Aorta (tissue), 5 donors: ENCODE measurements around the gene COL8A1. TPM values are rescaled to one million over a fixed set of nuclear protein-coding genes. Genes with fewer than 3 reads are reported as not detected.
A peak's percentile ranks its signal among the peaks of the same experiment; 100 is the strongest.

Experiments
- ATAC-seq: fragments of 200-7000 bp; cut with Tn5 transposase; one replicate; pipeline ENCODE4 v1.9.1; 2022; ENCODE audit warnings: moderate library complexity; ENCODE audit not compliant: low FRiP score
- DNase-seq, 2 donors: peaks; one replicate each; pipeline ENCODE4 v3.0.0-alpha.2; 2020
- H3K27ac ChIP-seq, 2 donors: one replicate each; pipeline ENCODE4 v1.5.1; 2013; ENCODE audit warnings: low read length in 2 of 2, mild to moderate bottlenecking in 2 of 2, moderate library complexity in 2 of 2, control low read depth in 1 of 2, inconsistent platforms in 1 of 2, low read depth in 1 of 2
- H3K27me3 ChIP-seq, 2 donors: one replicate each; pipeline ENCODE4 v1.6.1; 2013; ENCODE audit warnings: control low read depth in 1 of 2, low read length in 1 of 2, mild to moderate bottlenecking in 1 of 2, moderate library complexity in 1 of 2; ENCODE audit not compliant: insufficient read depth in 2 of 2, control insufficient read depth in 1 of 2
- H3K36me3 ChIP-seq, 2 donors: one replicate each; pipeline ENCODE4 v1.6.1; 2013; ENCODE audit warnings: control low read depth in 1 of 2, low read length in 1 of 2, mild to moderate bottlenecking in 1 of 2; ENCODE audit not compliant: insufficient read depth in 2 of 2, control insufficient read depth in 1 of 2
- H3K4me1 ChIP-seq, 2 donors: one replicate each; pipeline ENCODE4 v1.6.1; 2013; ENCODE audit warnings: low read length in 2 of 2, control low read depth in 1 of 2, mild to moderate bottlenecking in 1 of 2, moderate library complexity in 1 of 2; ENCODE audit not compliant: insufficient read depth in 2 of 2, control insufficient read depth in 1 of 2
- H3K4me3 ChIP-seq, 2 donors: one replicate each; pipeline ENCODE4 v1.5.1; 2013; ENCODE audit warnings: low read length in 2 of 2, control low read depth in 1 of 2, mild to moderate bottlenecking in 1 of 2
- H3K9me3 ChIP-seq: one replicate; pipeline ENCODE4 v1.6.1; 2013; ENCODE audit warnings: mild to moderate bottlenecking, low read length; ENCODE audit not compliant: control insufficient read depth
- WGBS, 2 donors: extraction: QIAGEN DNeasy Blood & Tissue Kit; methylation state at CpG; one replicate each; pipeline ENCODE4 v1.1.7; 2013; 5-methylcytosine and 5-hydroxymethylcytosine counted together
- intact Hi-C, 2 donors: fragments of 100-400 bp; cut with DNase I; formaldehyde crosslinking; loops; one replicate each; pipeline versions ENCODE4 v1.14.2 to v1.15.0; 2022
- polyA plus RNA-seq, 2 donors: library from polyadenylated mRNA; stranded (reverse); fragments of 200-250 nt; gene quantifications; one replicate each; pipeline ENCODE4 v1.2.3, GENCODE V29; 2013
- total RNA-seq, 2 donors: library from RNA; stranded (reverse); fragmentation: NEBNext Ultra II Directional; extraction: Animal tissue kit (Norgen Biotek cat#: 25700); gene quantifications; one replicate each; pipeline ENCODE4 v1.2.1, GENCODE V29; 2021
- donor health status: healthy with polysubstance abuse.
- donor health status: Bipolar disorder and iron deficiency.
- donor health status: DM: no; HTN: no; CAD: no.
- donor health status: DM: no; HTN: no; CAD: no.
- donor health status: DM: yes; HTN: yes; CAD: no.

The COL8A1 gene
- total and polyA plus RNA-seq, 4 donors, result 208 to 514 (median 270) TPM

- WGBS, 2 donors, result 79 to 81% methylated on average over 1 of the region's 1 CpG
- no peaks in the 10 kb centered on the region for H3K36me3 ChIP-seq
- no peak overlapping the region for H3K4me3 ChIP-seq
- ATAC-seq (no peak), DNase-seq (no peak)
- peak overlapping the region in 1 of 2 donors; percentile 49 for H3K27ac ChIP-seq
- H3K9me3 ChIP-seq, result no peaks in the 10 kb centered on the region
- no peaks in the 10 kb centered on the region for H3K27me3 ChIP-seq
- peaks cover 3 to 12% of the 10 kb centered on the region in 2 donors for H3K4me1 ChIP-seq
- intact Hi-C loops, result loop anchor here (5.0 to 10.0 kb wide), 9 partner anchors 52 to 730 kb away; partner anchors contain the start of gene DCBLD2 (in 1 of the 2)
These were observed 3.5 kb upstream of the COL8A1 start for GRCh38 chr3:99634881-99635280.

GRCh38 chr3:99635348-99635747 is 3.0 kb upstream of the COL8A1 start:
- Histone ChIP-seq H3K4me1 (peaks cover 3 to 12% of the 10 kb centered on the region in 2 donors), H3K27me3 (no peaks in the 10 kb centered on the region), H3K27ac (peak overlapping the region in 1 of 2 donors; percentile 28), H3K36me3 (peaks cover 0 to 2% of the 10 kb centered on the region in 2 donors), H3K9me3 (no peaks in the 10 kb centered on the region), H3K4me3 (no peak overlapping the region)
- DNase-seq, result no peak
- intact Hi-C loops, result loop anchor here (5.0 to 10.0 kb wide), 9 partner anchors 52 to 731 kb away; partner anchors contain the start of gene DCBLD2 (in 1 of the 2)
- no peak for ATAC-seq
- 35 to 57% methylated on average over 1 of the region's 1 CpG for WGBS, 2 donors

- Histone ChIP-seq H3K4me3 (peak overlapping the region; percentile 87 to 91), H3K36me3 (peaks cover 0 to 2% of the 10 kb centered on the region in 2 donors), H3K4me1 (peaks cover 3 to 9% of the 10 kb centered on the region in 2 donors), H3K27ac (peak overlapping the region; percentile 69 to 89), H3K27me3 (no peaks in the 10 kb centered on the region), H3K9me3 (no peaks in the 10 kb centered on the region)
- intact Hi-C loops, result loop anchor here (5.0 to 10.0 kb wide), 9 partner anchors 50 to 732 kb away; partner anchors contain the start of gene DCBLD2 (in 1 of the 2)
- DNase-seq, result no peak
- WGBS, 2 donors, result 1 to 3% methylated on average over 6 of the region's 6 CpGs
- ATAC-seq, result peak; percentile 34
These were observed 1.4 kb upstream of the COL8A1 start for GRCh38 chr3:99637016-99637367.

GRCh38 chr3:99637368-99638111 is 854 bp upstream of the COL8A1 start:
- DNase-seq (peak in 1 of 2 donors; percentile 79), ATAC-seq (peak; percentile 45)
- Histone ChIP-seq H3K27ac (peak overlapping the region; percentile 64 to 89), H3K27me3 (no peaks in the 10 kb centered on the region), H3K36me3 (peaks cover 0 to 2% of the 10 kb centered on the region in 2 donors), H3K9me3 (no peaks in the 10 kb centered on the region), H3K4me3 (peak overlapping the region; percentile 87 to 91), H3K4me1 (peaks cover 3 to 9% of the 10 kb centered on the region in 2 donors)
- intact Hi-C loops, result loop anchor here (5.0 to 10.0 kb wide), 9 partner anchors 50 to 733 kb away; partner anchors contain the start of gene DCBLD2 (in 1 of the 2)
- 0 to 1% methylated on average over 22 of the region's 22 CpGs for WGBS, 2 donors

DNA sequence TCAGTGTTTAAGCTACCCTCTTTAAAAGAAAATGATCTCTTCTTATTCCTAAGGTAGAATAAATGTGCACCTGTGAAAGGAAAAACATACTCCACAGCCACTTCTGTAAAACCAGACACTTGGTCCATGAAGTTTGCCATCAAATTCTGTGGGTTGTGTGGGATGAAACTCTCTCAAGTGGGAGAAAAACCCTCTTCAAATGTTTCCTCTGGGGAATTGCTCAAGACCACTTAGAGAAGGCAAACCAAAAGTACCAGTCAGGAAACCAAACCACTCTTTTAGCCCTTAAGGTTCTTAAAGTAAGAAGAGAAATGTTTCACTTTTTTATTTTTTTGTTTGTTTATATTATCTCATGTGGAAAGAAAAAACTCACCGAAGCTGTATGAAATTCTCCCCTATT is 1.2 kb downstream of the COL8A1 start:
- DNase-seq, result no peak
- WGBS, 2 donors, result 11 to 18% methylated on average over 1 of the region's 1 CpG

GRCh38 chr3:99640214-99640851 is 1.9 kb downstream of the COL8A1 start:
- Histone ChIP-seq H3K4me1 (peaks cover 2 to 6% of the 10 kb centered on the region in 2 donors), H3K27me3 (no peaks in the 10 kb centered on the region), H3K4me3 (peak overlapping the region; percentile 86 to 91), H3K27ac (peak overlapping the region; percentile 67 to 68), H3K36me3 (peaks cover 2% of the 10 kb centered on the region in 2 donors), H3K9me3 (no peaks in the 10 kb centered on the region)
- WGBS, 2 donors, result 67 to 77% methylated on average over 6 of the region's 6 CpGs
- DNase-seq (no peak), ATAC-seq (no peak)
- intact Hi-C loops, result loop anchor here (5.0 to 10.0 kb wide), 4 partner anchors 47 to 616 kb away; no protein-coding TSS in a partner anchor

More for the DNA sequence above, 1.2 kb downstream of the COL8A1 start:
- Histone ChIP-seq H3K36me3 (peaks cover 2% of the 10 kb centered on the region in 2 donors), H3K4me3 (peak overlapping the region; percentile 87 to 91), H3K4me1 (peaks cover 0 to 4% of the 10 kb centered on the region in 2 donors), H3K9me3 (no peaks in the 10 kb centered on the region), H3K27ac (no peak overlapping the region), H3K27me3 (no peaks in the 10 kb centered on the region)
- intact Hi-C loops, result loop anchor here (5.0 to 10.0 kb wide), 9 partner anchors 48 to 735 kb away; partner anchors contain the start of gene DCBLD2 (in 1 of the 2)
- ATAC-seq, result no peak

- 15 to 26% methylated on average over 2 of the region's 2 CpGs for WGBS, 2 donors
- DNase-seq (no peak), ATAC-seq (no peak)
- Histone ChIP-seq H3K4me1 (peaks cover 2 to 6% of the 10 kb centered on the region in 2 donors), H3K27me3 (no peaks in the 10 kb centered on the region), H3K4me3 (peak overlapping the region; percentile 51 to 91), H3K9me3 (no peaks in the 10 kb centered on the region), H3K36me3 (peaks cover 2% of the 10 kb centered on the region in 2 donors), H3K27ac (peak overlapping the region; percentile 26 to 43)
- intact Hi-C loops, result loop anchor here (5.0 to 10.0 kb wide), 4 partner anchors 46 to 617 kb away; no protein-coding TSS in a partner anchor
These were observed 3.1 kb downstream of the COL8A1 start for GRCh38 chr3:99641480-99641879.

- H3K4me1 ChIP-seq, result peaks cover 2 to 6% of the 10 kb centered on the region in 2 donors
- ATAC-seq, result no peak
- intact Hi-C loops, result loop anchor here (5.0 to 10.0 kb wide), 4 partner anchors 45 to 617 kb away; no protein-coding TSS in a partner anchor
- WGBS, 2 donors, result 26 to 28% methylated on average over 1 of the region's 1 CpG
- H3K9me3 ChIP-seq, result no peaks in the 10 kb centered on the region
- DNase-seq, result no peak
- peak overlapping the region in 1 of 2 donors; percentile 14 for H3K27ac ChIP-seq
- H3K36me3 ChIP-seq, result peaks cover 2% of the 10 kb centered on the region in 2 donors
- H3K27me3 ChIP-seq, result no peaks in the 10 kb centered on the region
- H3K4me3 ChIP-seq, result peak overlapping the region; percentile 51 to 91
These were observed 3.6 kb downstream of the COL8A1 start for GRCh38 chr3:99641982-99642381.
